IPS DF 6.9 (cell line): ENCODE data around the gene PPARG.

Experiments
- DNase-seq: peaks from one replicate; pipeline ENCODE4 v3.0.0-alpha.2; 2013; ENCODE audit warnings: low read depth, low spot score
- H3K27ac ChIP-seq: one replicate; pipeline ENCODE4 v1.5.1; 2013; ENCODE audit warnings: low read length, control low read depth
- H3K27me3 ChIP-seq: 2 replicates; pipeline ENCODE4 v1.6.1; 2013; ENCODE audit warnings: mild to moderate bottlenecking, low read length; ENCODE audit not compliant: control insufficient read depth, insufficient read depth
- H3K36me3 ChIP-seq: 2 replicates; pipeline ENCODE4 v1.6.1; 2013; ENCODE audit warnings: low read length; ENCODE audit not compliant: control insufficient read depth, insufficient read depth
- H3K4me1 ChIP-seq: 2 replicates; pipeline ENCODE4 v1.6.1; 2013; ENCODE audit warnings: low read length; ENCODE audit not compliant: control insufficient read depth, insufficient read depth
- H3K4me3 ChIP-seq: 2 replicates; pipeline ENCODE4 v1.5.1; 2013; ENCODE audit warnings: mild to moderate bottlenecking, low read length
- H3K9me3 ChIP-seq: 2 replicates; pipeline ENCODE4 v1.6.1; 2013; ENCODE audit warnings: low read length, inconsistent platforms; ENCODE audit not compliant: control insufficient read depth, insufficient read depth
- WGBS: extraction: QIAGEN DNeasy Blood & Tissue Kit; methylation state at CpG from one replicate; pipeline ENCODE4 v1.1.7; 2013; ENCODE audit warnings: mixed read lengths, missing lambda C conversion rate; ENCODE audit not compliant: insufficient read length, insufficient coverage; 5-methylcytosine and 5-hydroxymethylcytosine counted together

The PPARG gene

DNA sequence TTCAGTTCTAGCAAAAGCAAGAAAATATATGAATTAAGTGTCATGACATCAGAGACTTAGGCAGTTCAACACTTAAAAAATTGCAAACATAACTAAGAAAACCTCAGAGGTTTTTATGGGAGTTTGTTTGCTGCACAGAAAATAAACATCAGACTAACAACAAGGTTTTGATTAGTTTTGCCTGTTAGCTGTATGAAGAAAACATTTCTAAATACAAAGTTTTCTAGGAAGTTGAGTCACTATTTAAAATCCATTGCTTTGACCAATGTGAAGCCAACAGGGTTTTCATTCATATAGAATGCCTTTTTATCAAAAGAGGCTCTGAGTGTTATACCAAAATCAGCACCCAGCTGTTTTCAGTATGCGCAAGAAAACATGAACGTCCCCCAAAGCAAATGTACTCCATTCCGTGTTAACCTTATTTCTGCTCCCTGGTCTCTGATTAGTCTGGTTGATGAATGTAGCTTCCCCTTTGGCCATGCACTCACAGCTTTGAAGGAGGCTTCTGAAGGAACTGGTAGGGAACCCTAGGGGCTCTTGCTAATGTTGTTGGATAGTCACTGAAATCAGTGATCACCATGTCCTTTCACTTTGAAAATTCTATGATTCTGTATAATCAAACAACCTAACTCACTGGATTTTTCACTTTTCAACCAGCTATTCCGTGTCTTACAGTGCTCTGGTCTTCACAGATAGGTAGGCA is 105.8 kb downstream of the PPARG start:
- Histone ChIP-seq H3K36me3 (no peaks in the 10 kb centered on the region), H3K9me3 (no peaks in the 10 kb centered on the region), H3K4me3 (no peak overlapping the region), H3K27ac (no peak overlapping the region), H3K27me3 (no peaks in the 10 kb centered on the region), H3K4me1 (no peaks in the 10 kb centered on the region)
- WGBS: no CpG with 5 or more reads among the region's 4 CpGs
- no peak for DNase-seq

DNA sequence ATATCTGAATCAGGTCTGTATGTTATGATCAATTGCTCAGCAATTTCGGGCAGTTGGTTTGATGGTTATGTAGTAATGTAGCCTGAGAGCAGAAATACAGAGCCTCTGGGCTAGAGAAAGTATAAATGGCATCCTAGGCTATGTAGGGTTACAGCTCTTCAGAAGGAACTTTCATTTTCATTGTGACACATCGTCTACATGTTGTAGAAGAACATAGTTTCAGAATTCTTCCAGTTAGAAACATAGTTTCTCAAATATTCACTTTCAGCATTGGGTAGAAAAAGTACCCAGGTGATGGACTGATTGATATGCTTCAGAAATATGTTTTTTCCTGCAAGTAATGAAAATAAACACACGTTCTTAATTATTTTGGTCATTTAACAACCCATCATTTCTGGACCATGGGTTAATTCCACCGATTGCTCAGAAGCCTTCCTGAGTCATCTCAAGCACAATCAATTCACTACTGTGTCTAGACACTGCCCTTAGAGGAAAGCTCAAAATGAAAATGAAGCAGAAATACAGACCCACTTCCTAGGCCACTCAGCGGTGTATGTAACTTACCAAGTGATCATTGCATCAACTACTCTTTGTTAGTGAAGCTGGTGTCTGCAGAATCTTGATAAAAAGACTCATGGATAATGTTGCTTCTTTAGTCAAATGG is 106.6 kb downstream of the PPARG start:
- Histone ChIP-seq H3K9me3 (no peaks in the 10 kb centered on the region), H3K36me3 (no peaks in the 10 kb centered on the region), H3K4me3 (no peak overlapping the region), H3K27me3 (no peaks in the 10 kb centered on the region), H3K4me1 (no peaks in the 10 kb centered on the region), H3K27ac (no peak overlapping the region)
- no peak for DNase-seq
- 100% methylated on average over 1 of the region's 5 CpGs for WGBS

DNA sequence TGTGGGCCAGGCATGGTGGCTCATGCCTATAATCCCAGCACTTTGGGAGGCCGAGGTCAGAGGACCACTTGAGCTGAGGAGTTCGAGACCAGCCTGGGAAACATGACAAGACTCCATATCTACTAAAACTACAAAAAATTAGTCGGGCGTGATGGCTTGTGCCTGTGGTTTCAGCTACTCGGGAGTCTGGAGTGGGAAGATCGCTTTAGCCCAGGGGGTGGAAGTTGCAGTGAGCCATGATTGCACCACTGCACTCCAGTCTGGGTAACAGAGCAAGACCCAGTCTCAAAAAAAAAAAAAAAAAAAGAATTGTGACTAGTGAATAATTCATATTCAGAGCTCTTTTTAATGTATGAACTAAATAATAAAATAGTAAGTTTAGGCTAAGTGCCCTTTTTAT is 107.6 kb downstream of the PPARG start:
- H3K27ac ChIP-seq: no peak overlapping the region
- WGBS: no CpG with 5 or more reads among the region's 6 CpGs
- DNase-seq: no peak
- no peaks in the 10 kb centered on the region for H3K4me1 ChIP-seq
- no peaks in the 10 kb centered on the region for H3K9me3 ChIP-seq
- no peaks in the 10 kb centered on the region for H3K36me3 ChIP-seq
- no peak overlapping the region for H3K4me3 ChIP-seq
- no peaks in the 10 kb centered on the region for H3K27me3 ChIP-seq

DNA sequence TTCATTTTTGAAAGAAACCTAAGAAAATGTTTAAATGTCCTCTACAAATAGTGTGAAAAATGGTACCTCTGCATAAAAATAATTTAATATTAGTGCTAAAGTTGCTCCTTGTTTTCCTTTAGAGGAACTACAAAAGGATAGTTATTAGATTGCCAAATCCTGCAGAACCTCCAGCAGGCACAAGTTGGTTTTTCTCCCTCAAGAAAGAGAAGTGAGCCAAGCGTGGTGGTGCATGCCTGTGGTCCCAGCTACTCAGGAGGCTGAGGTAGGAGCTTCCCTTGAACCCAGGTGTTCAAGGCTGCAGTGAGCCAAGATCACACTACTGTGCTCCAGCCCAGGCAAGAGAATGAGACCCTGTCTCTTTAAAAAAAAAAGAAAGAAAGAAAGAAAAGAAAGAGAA is 110.4 kb downstream of the PPARG start:
- Histone ChIP-seq H3K4me1 (no peaks in the 10 kb centered on the region), H3K36me3 (no peaks in the 10 kb centered on the region), H3K4me3 (no peak overlapping the region), H3K9me3 (no peaks in the 10 kb centered on the region), H3K27ac (no peak overlapping the region), H3K27me3 (no peaks in the 10 kb centered on the region)
- no peak for DNase-seq
- WGBS: no CpG with 5 or more reads among the region's 1 CpG

DNA sequence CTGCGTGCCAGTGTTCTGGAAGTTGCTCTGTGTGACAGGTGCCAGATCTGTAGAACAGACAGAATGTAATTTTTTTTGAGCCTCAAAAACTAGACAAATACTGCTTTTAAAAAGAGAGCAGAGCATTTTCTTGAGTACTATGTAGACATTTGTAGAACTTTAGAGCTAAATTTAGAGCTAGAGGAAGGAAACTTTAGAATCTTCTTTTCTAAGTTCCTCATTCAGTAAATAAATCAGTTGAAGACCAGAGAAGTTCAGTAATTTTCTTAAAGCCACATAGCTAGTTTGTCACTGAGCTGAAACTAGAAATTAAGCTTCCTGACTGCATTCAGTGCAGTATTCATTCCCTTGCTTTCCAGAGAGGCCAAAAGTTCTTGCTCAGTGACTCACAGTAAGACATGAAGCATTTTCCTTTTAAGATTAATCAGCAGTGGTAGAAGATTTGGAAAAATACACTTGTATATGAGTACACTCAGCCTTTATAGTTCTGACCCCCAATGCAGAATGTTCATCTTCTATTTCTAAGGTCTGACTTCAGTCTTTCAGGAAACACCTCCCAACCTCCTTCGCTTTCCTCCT is 111.8 kb downstream of the PPARG start:
- no peak for DNase-seq
- H3K4me1 ChIP-seq: no peaks in the 10 kb centered on the region
- WGBS: no CpG with 5 or more reads among the region's 2 CpGs

DNA sequence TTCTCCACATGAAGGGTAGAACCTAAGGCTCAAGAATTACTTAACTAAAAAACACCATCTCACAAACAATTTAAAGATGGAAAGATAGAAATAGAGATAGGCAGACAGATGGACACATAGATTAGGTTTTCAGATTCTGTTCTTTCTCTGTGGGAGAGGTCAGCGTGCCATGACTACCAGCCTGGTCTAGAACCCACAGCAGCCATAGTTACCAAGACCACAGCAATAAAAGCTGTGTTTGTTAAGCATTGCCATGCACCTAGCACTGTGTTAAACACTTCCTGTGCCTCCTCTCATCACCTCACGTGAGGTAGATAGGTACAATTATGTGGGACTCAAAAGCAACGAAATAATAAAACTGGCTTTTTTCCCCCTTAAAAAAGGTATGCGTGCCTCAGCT is 112.3 kb downstream of the PPARG start:
- Histone ChIP-seq H3K36me3 (no peaks in the 10 kb centered on the region), H3K4me3 (no peak overlapping the region), H3K27ac (no peak overlapping the region), H3K27me3 (no peaks in the 10 kb centered on the region), H3K9me3 (no peaks in the 10 kb centered on the region), H3K4me1 (no peaks in the 10 kb centered on the region)
- no peak for DNase-seq
- no CpG with 5 or more reads among the region's 4 CpGs for WGBS

More for the DNA sequence above, 111.8 kb downstream of the PPARG start:
- no peaks in the 10 kb centered on the region for H3K27me3 ChIP-seq
- no peak overlapping the region for H3K27ac ChIP-seq
- H3K4me3 ChIP-seq: no peak overlapping the region
- no peaks in the 10 kb centered on the region for H3K9me3 ChIP-seq
- H3K36me3 ChIP-seq: no peaks in the 10 kb centered on the region

DNA sequence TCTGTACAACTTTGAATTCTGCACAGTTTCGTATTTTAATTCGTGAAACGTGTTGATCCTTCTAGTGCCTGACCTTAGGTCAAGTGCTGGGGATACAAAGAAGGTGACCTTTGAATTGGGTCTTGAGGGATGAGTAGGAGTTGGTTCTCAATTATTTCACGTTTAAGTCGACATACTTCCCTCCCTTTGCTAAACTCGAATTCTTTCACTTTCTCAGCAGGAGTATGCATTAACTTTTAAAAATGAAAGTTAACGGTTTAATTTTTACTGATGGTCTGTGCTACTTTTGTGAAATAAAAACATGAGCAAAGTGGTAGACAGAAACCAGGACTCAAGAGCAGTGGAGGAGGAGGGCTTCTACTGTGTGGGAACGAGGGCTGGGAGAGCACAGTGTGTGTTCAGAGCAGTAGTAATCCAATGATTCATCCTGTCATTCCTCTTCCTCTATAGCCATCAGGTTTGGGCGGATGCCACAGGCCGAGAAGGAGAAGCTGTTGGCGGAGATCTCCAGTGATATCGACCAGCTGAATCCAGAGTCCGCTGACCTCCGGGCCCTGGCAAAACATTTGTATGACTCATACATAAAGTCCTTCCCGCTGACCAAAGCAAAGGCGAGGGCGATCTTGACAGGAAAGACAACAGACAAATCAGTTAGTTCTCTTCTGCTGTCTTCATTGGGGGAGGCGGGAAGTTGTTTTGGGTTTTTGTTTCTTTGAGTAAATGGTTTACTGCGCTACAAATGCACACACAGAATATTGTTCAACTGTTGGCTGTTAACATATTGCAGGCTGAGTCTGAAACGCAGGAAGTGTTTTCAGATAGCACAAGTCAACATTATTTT is 116.8 kb downstream of the PPARG start:
- no peak overlapping the region for H3K27ac ChIP-seq
- H3K27me3 ChIP-seq: no peaks in the 10 kb centered on the region
- H3K4me3 ChIP-seq: no peak overlapping the region
- WGBS: no CpG with 5 or more reads among the region's 20 CpGs
- no peaks in the 10 kb centered on the region for H3K4me1 ChIP-seq
- no peaks in the 10 kb centered on the region for H3K36me3 ChIP-seq
- no peaks in the 10 kb centered on the region for H3K9me3 ChIP-seq
- no peak for DNase-seq

DNA sequence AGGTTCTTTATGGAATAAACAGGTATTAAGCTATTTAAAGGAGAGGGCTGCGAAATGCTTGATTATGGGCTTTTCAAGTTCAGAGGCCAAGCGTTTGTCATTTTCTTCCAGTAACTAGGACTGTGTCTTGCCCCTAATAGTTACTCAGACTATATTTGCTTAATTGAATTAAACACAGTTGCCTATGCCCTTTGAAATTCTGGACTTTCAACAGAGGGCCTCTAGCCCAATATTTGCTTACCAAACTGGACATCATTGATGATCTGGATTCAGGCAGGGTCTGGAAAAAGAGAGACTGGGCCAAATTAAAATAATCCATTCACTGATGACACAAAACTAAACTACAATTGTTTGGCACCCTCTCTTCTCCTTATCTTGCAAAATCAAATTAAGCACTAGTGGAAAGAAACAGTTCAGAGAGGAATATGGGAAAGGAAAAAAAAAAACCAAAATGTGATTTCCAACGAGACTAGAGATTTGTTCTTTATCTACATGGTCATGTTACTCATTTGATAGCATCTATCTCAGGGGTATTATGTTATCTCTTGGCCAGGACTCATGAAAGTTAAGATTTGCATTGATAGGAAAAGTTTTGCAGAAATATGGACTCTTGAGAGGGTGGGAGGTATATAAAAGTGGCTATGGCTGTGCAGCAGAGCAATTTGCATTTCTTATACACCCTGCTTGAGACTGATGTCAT is 120.3 kb downstream of the PPARG start:
- Histone ChIP-seq H3K4me3 (no peak overlapping the region), H3K27me3 (no peaks in the 10 kb centered on the region), H3K27ac (no peak overlapping the region), H3K9me3 (no peaks in the 10 kb centered on the region), H3K4me1 (no peaks in the 10 kb centered on the region), H3K36me3 (no peaks in the 10 kb centered on the region)
- no CpG with 5 or more reads among the region's 3 CpGs for WGBS
- DNase-seq: no peak

DNA sequence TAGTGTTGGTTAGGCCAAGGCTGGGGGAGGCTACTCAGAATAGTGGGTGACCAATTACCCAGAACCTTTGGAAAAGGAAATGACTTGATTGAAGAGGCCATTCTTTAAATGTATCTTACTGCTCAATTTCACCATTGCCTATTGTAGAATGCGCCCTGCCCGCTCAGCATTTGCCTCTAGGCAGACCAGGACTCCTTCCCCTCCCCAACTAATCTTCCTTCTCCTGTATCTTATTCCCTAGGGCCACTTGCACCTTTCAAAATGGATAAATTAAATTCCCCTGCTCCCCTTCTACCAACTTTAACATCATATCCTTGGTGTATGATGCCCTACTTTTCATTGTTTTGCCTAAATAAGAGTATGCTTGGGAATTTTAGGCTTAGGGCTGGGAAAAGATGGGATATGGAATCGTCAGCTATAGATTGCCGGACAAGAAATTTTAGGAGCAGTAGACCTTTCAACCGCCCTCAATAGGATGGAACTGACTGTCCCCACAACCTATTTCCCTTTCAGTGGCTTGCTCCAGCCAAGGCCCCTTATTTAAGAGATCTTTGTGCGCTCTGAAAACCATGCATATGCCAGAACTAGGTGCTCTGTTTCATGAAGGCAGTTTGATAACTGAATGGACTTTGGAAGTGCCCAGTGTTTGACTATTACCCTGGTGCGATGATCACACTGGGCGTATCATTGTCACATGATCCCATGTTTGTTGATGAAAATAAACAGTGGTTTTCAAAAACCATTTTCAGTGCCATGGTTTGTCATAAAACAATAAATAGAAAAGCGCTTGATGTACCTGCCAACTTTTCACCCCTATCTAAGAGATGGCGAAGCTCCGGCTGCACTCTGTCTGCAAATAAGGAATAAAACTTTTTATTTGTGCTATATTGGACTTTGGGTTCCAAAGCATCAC is 121.1 kb downstream of the PPARG start:
- H3K27ac ChIP-seq: no peak overlapping the region
- H3K9me3 ChIP-seq: no peaks in the 10 kb centered on the region
- no peaks in the 10 kb centered on the region for H3K36me3 ChIP-seq
- DNase-seq: no peak
- no CpG with 5 or more reads among the region's 11 CpGs for WGBS
- no peak overlapping the region for H3K4me3 ChIP-seq
- H3K27me3 ChIP-seq: no peaks in the 10 kb centered on the region
- H3K4me1 ChIP-seq: no peaks in the 10 kb centered on the region
